HEK293T (cell line): ENCODE data around the gene AOPEP.

ENCODE experiments used
- ARNT ChIP-seq: fragments of 450-650 bp; IDR thresholded peaks from 2 replicates; pipeline ENCODE4 v1.6.1; 2017; ENCODE audit warnings: mild to moderate bottlenecking
- BHLHE40 ChIP-seq: fragments of 450-650 bp; IDR thresholded peaks from 2 replicates; pipeline ENCODE4 v1.6.1; 2016; ENCODE audit warnings: mild to moderate bottlenecking, moderate library complexity, borderline replicate concordance
- CTBP1 ChIP-seq: fragments of 450-650 bp; IDR thresholded peaks from 2 replicates; pipeline ENCODE4 v1.6.1; 2016; ENCODE audit warnings: borderline replicate concordance
- ELF4 ChIP-seq: fragments of 450-650 bp; IDR thresholded peaks from 2 replicates; pipeline ENCODE4 v1.6.1; 2017; ENCODE audit warnings: antibody characterized with exemption
- FOXA1 ChIP-seq: fragments of 450-650 bp; IDR thresholded peaks from 2 replicates; pipeline ENCODE4 v1.6.1; 2016; ENCODE audit warnings: mild to moderate bottlenecking
- FOXK2 ChIP-seq: fragments of 450-650 bp; IDR thresholded peaks from 2 replicates; pipeline ENCODE4 v1.6.1; 2016; ENCODE audit warnings: mild to moderate bottlenecking
- FOXM1 ChIP-seq: fragments of 450-650 bp; IDR thresholded peaks from 2 replicates; pipeline ENCODE4 v1.6.1; 2017; ENCODE audit warnings: mild to moderate bottlenecking, borderline replicate concordance
- L3MBTL2 ChIP-seq: fragments of 450-650 bp; conservative IDR thresholded peaks from 2 replicates; pipeline ENCODE4 v1.6.1; 2016; ENCODE audit warnings: mild to moderate bottlenecking
- LEF1 ChIP-seq: fragments of 450-650 bp; IDR thresholded peaks from 2 replicates; pipeline ENCODE4 v1.6.1; 2017; ENCODE audit warnings: mild to moderate bottlenecking, borderline replicate concordance
- SP1 ChIP-seq: fragments of 450-650 bp; IDR thresholded peaks from 2 replicates; pipeline ENCODE4 v1.6.1; 2017
- SUZ12 ChIP-seq: fragments of 450-650 bp; IDR thresholded peaks from 2 replicates; pipeline ENCODE4 v1.6.1; 2016; ENCODE audit warnings: mild to moderate bottlenecking
- TARDBP ChIP-seq: fragments of 450-650 bp; IDR thresholded peaks from 2 replicates; pipeline ENCODE4 v1.6.1; 2016
- TF ChIP-seq, protein P1 (sequence below): fragments of 450-650 bp; IDR thresholded peaks from 2 replicates; pipeline ENCODE4 v1.6.1; 2016

DNA sequence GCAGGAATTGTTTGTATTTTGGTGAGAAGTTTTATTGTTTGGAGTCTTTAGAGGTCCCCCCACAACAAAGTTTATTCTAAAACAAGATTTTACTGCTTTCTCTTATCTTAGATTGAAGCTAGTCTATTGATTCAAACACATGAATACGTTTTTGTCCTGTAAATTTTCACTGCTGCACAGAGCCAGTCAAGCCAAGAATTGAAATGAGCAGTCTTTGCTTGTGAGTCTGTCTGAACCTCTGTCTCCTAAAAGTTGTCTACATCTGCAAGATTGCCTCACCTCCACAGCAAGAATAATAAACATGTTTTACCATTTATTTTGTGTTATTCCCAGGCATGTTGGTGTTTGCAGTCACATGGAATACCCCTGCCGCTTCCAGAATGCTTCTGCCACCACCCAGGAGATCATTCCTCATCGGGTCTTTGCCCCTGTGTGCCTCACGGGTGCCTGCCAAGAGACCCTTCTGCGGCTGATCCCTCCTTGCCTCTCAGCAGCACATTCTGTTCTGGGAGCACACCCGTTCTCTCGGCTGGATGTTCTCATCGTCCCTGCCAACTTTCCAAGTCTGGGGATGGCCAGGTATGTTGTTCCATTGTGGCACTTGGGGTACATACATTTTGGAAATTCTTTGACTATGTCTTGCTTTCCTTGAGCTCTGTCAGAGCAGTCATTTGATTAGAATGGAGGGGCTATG is 74.1 kb downstream of the AOPEP start:
- TF ChIP-seq SUZ12 (no peak), FOXM1 (no peak), SP1 (no peak), TARDBP (no peak), CTBP1 (no peak), BHLHE40 (no peak), ARNT (no peak), LEF1 (no peak), FOXA1 (no peak), ELF4 (no peak), FOXK2 (no peak), L3MBTL2 (no peak)
- TF ChIP-seq, protein P1, sequence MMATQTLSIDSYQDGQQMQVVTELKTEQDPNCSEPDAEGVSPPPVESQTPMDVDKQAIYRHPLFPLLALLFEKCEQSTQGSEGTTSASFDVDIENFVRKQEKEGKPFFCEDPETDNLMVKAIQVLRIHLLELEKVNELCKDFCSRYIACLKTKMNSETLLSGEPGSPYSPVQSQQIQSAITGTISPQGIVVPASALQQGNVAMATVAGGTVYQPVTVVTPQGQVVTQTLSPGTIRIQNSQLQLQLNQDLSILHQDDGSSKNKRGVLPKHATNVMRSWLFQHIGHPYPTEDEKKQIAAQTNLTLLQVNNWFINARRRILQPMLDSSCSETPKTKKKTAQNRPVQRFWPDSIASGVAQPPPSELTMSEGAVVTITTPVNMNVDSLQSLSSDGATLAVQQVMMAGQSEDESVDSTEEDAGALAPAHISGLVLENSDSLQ: no peak
